MG63 (cell line): Measurements from ENCODE around the gene IFITM1. TPM values are rescaled to one million over a fixed set of nuclear protein-coding genes. Genes with fewer than 3 reads are reported as not detected.
"Not testable (repeated sequence)": the region's sequence is repeated elsewhere in the genome, so short reads cannot be mapped to it uniquely, and the experiment has no call there.

Source experiments
- DNase-seq: peaks from one replicate; pipeline ENCODE4 v3.0.0-alpha.2; 2020
- H3K27me3 ChIP-seq: fragments of 250-450 bp; sonication (Bioruptor Pico); 2 replicates; pipeline ENCODE4 v1.5.1; 2020; ENCODE audit warnings: mild to moderate bottlenecking, moderate library complexity
- H3K36me3 ChIP-seq: fragments of 250-450 bp; sonication (Bioruptor Pico); 2 replicates; pipeline ENCODE4 v1.5.1; 2020; ENCODE audit warnings: mild to moderate bottlenecking, moderate library complexity
- H3K4me3 ChIP-seq: fragments of 250-450 bp; sonication (Bioruptor Pico); 2 replicates; pipeline ENCODE4 v1.5.1; 2020; ENCODE audit warnings: mild to moderate bottlenecking, moderate library complexity
- H3K9me3 ChIP-seq: fragments of 250-450 bp; sonication (Bioruptor Pico); 2 replicates; pipeline ENCODE4 v1.5.1; 2020; ENCODE audit warnings: mild to moderate bottlenecking, moderate library complexity
- total RNA-seq: library from RNA; depleted of rRNA; stranded (reverse); fragments of >200 nt; shearing (Covaris generic); gene quantifications from 2 replicates; pipeline ENCODE4 v1.2.3, GENCODE V29; 2014; ENCODE audit warnings: low replicate concordance

Gene IFITM1
- total RNA-seq, 1 experiment from 2014 or later = 62.6 TPM

DNA sequence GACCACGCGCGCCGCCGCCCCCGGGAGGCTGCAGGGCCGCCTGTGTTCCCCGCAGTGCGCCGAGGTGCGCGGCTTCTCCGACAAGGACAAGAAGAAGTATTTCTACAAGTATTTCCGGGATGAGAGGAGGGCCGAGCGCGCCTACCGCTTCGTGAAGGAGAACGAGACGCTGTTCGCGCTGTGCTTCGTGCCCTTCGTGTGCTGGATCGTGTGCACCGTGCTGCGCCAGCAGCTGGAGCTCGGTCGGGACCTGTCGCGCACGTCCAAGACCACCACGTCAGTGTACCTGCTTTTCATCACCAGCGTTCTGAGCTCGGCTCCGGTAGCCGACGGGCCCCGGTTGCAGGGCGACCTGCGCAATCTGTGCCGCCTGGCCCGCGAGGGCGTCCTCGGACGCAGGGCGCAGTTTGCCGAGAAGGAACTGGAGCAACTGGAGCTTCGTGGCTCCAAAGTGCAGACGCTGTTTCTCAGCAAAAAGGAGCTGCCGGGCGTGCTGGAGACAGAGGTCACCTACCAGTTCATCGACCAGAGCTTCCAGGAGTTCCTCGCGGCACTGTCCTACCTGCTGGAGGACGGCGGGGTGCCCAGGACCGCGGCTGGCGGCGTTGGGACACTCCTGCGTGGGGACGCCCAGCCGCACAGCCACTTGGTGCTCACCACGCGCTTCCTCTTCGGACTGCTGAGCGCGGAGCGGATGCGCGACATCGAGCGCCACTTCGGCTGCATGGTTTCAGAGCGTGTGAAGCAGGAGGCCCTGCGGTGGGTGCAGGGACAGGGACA is 32.9 kb upstream of the IFITM1 start:
- Histone ChIP-seq H3K9me3 (peaks cover 5% of the 10 kb centered on the region; the same call in 1 of the 2 replicates), H3K4me3 (no peak overlapping the region), H3K27me3 (peaks cover 33% of the 10 kb centered on the region), H3K36me3 (no peaks in the 10 kb centered on the region)
- DNase-seq = no peak

GRCh38 chr11:281486-282161 is 32.2 kb upstream of the IFITM1 start:
- Histone ChIP-seq H3K9me3 (no peaks in the 10 kb centered on the region), H3K27me3 (peaks cover 33% of the 10 kb centered on the region), H3K36me3 (no peaks in the 10 kb centered on the region), H3K4me3 (no peak overlapping the region)
- DNase-seq = no peak

DNA sequence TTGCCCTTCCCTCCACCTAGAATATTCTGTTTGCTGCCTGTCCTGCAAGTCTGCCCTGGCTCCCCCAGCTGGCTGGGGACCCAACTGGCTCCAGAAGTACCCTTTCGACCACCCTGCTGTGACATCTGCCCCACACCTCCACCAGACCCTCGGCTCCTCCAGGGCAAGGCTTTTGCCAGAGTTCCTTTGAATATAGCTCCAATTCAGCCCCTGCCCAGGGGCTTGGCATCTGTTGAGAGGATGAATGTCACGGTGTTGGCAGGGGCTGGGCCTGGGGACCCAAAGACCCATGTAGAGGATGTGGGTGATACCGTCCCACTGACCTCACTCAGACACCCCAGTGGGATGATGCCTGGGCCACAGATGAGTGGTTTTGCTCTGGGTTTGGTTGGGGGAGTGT is 31.7 kb upstream of the IFITM1 start:
- no peak for DNase-seq
- H3K27me3 ChIP-seq = peaks cover 33% of the 10 kb centered on the region
- no peaks in the 10 kb centered on the region for H3K9me3 ChIP-seq

GRCh38 chr11:282630-283360 is 31.0 kb upstream of the IFITM1 start:
- Histone ChIP-seq H3K4me3 (no peak overlapping the region), H3K36me3 (no peaks in the 10 kb centered on the region), H3K9me3 (no peaks in the 10 kb centered on the region), H3K27me3 (peaks cover 33% of the 10 kb centered on the region)
- no peak for DNase-seq

More for the DNA sequence above, 31.7 kb upstream of the IFITM1 start:
- H3K4me3 ChIP-seq = no peak overlapping the region
- no peaks in the 10 kb centered on the region for H3K36me3 ChIP-seq

DNA sequence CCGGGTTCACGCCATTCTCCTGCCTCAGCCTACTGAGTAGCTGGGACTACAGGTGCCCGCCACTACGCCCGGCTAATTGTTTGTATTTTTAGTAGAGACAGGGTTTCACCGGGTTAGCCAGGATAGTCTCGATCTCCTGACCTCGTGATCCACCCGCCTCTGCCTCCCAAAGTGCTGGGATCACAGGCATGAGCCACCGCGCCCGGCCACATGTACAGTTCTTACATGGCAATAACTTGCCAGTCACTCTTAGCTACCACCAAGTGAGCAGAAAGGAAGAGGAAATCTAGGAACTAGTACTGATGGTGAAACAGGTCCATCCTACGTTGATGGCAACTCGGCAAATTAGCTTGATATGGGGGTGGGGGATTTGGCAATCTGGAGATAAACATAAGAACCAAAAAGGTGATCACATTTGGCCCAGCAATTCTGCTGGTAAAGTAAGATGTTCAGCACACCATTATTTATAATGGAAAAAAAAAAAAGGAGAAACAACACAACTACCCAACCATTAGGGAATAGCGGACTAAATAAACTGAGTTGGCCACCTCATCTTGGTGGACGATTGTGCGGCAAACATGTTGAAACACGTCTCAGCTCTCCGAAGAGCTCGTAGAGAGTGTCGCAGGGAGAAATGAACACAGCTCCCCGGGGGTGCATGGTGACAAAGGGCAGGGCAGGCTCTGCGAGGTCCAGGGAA is 30.3 kb upstream of the IFITM1 start:
- no peak for DNase-seq
- Histone ChIP-seq H3K4me3 (no peak overlapping the region), H3K36me3 (no peaks in the 10 kb centered on the region), H3K27me3 (peaks cover 38% of the 10 kb centered on the region), H3K9me3 (no peaks in the 10 kb centered on the region)

DNA sequence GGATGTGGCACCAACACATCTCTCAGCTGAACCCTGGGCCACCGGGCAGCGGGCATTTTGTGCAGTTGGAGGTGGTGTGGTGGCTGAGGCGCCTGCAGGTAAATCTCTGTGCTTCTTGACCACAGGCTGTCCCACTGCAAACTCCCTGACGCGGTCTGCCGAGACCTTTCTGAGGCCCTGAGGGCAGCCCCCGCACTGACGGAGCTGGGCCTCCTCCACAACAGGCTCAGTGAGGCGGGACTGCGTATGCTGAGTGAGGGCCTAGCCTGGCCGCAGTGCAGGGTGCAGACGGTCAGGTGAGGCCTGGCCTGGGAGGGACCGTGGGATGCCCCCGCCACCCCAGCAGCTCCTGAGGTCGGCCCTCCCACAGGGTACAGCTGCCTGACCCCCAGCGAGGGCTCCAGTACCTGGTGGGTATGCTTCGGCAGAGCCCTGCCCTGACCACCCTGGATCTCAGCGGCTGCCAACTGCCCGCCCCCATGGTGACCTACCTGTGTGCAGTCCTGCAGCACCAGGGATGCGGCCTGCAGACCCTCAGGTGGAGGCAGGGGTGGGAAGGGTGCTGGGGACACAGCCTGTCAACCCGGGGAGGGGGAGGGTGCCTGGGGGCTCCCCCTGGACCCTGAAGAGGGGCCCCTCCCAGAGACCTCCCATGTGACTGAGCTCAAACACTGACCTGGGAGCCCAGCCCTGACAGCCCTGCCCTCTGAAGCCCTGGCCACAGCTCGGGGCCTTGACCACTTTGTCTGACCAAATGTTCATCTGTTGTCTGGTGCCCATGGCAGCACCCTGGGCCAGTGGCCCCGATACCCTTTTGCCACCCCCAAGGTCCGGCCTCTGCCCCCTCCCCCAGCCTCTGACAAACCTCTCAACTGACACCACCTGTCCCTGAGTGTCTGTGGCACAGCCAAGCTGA is 29.5 kb upstream of the IFITM1 start:
- H3K4me3 ChIP-seq = no peak overlapping the region
- DNase-seq = no peak
- peaks cover 35% of the 10 kb centered on the region for H3K27me3 ChIP-seq
- H3K9me3 ChIP-seq = no peaks in the 10 kb centered on the region
- H3K36me3 ChIP-seq = no peaks in the 10 kb centered on the region

DNA sequence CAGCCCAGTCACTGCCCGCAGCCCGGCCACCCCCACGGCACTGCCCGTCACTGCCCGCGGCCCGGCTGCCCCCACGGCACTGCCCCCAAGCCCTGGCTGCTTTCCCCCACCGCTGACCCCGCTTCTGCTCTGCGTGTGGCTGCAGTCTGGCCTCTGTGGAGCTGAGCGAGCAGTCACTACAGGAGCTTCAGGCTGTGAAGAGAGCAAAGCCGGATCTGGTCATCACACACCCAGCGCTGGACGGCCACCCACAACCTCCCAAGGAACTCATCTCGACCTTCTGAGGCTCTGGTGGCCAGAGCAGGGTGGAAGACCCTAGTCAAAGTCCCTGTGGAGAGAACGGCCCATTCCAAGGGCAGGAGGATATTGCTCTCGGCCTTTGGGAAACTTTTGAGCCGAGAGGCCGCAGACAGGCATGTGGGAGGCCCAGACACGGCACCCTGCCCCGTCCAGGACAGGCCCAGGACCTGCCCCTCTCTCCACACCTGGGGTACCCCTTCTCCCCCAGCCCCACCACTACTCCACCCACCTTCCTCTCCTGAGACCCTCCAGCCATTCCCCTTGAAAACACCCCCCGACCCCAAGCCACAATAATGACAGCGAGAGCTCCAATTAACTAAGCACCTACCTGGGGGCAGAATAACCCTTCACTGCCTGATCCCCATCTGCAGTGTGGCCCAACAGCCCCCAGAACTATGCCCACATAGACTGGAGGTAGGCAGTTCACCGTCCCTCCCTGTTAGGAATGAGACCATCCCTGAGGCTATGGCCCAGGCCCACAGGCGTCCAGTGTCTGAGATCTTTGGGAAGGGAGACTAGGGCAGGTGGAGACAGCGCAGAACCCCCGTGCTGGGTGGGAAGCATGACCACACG is 28.6 kb upstream of the IFITM1 start:
- Histone ChIP-seq H3K9me3 (no peaks in the 10 kb centered on the region), H3K36me3 (no peaks in the 10 kb centered on the region), H3K27me3 (peaks cover 26% of the 10 kb centered on the region), H3K4me3 (no peak overlapping the region)
- no peak for DNase-seq

DNA sequence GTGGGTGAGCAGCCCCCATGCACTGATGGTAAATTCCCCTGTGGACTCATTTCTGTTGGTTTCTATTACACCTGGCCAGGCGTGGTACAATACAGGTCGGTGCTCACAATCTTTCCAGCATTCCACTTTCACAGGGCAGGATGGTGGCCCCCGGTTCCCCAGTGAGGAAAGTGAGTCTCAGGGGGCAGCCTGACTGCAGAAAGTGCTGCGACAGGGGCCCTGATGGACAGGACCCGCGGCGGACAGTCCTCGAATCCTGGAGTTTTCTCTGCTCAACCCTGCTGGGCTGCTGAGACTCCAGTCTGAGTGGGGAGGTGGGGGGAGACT is 28.0 kb upstream of the IFITM1 start:
- Histone ChIP-seq H3K36me3 (no peaks in the 10 kb centered on the region), H3K4me3 (no peak overlapping the region), H3K9me3 (no peaks in the 10 kb centered on the region), H3K27me3 (peaks cover 20% of the 10 kb centered on the region)
- no peak for DNase-seq

GRCh38 chr11:286977-287820 is 26.6 kb upstream of the IFITM1 start:
- H3K27me3 ChIP-seq, H3K9me3 ChIP-seq, DNase-seq, H3K36me3 ChIP-seq, H3K4me3 ChIP-seq: not testable (repeated sequence)

DNA sequence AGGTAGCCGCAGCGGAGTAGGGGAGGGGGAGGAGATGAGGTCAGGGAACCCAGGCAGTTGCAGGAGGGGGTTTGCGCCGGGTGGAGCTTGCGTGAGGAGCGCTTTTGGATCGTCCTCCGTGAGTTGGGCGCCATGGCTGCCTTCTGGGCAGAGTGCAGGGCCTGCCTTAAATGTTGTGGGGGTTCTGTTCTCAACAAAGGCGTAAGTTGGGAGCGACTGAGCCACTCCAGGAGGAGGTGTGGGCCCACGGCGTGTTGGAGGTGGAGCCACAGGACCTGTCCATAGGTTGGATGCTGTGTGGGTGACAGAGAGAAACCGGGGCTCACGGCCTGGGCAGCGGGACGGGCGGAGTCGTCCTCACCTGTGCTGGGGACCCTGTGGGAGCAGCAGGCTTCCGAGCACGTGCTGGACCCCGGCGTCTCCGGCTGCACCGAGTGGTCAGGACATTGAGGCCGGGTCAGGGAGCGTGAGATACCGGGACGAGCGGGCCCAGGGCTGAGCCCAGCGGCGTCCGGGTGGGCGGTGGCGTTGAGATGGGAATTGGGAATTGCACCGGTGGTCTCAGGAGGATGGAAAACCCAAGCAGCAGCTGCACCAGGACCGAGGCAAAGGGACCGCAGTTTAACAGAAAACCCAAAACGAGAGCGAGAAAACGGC is 25.9 kb upstream of the IFITM1 start:
- no peaks in the 10 kb centered on the region for H3K9me3 ChIP-seq
- DNase-seq = no peak
- no peaks in the 10 kb centered on the region for H3K36me3 ChIP-seq
- H3K27me3 ChIP-seq = peaks cover 5% of the 10 kb centered on the region
- peak overlapping the region; percentile 48 for H3K4me3 ChIP-seq

DNA sequence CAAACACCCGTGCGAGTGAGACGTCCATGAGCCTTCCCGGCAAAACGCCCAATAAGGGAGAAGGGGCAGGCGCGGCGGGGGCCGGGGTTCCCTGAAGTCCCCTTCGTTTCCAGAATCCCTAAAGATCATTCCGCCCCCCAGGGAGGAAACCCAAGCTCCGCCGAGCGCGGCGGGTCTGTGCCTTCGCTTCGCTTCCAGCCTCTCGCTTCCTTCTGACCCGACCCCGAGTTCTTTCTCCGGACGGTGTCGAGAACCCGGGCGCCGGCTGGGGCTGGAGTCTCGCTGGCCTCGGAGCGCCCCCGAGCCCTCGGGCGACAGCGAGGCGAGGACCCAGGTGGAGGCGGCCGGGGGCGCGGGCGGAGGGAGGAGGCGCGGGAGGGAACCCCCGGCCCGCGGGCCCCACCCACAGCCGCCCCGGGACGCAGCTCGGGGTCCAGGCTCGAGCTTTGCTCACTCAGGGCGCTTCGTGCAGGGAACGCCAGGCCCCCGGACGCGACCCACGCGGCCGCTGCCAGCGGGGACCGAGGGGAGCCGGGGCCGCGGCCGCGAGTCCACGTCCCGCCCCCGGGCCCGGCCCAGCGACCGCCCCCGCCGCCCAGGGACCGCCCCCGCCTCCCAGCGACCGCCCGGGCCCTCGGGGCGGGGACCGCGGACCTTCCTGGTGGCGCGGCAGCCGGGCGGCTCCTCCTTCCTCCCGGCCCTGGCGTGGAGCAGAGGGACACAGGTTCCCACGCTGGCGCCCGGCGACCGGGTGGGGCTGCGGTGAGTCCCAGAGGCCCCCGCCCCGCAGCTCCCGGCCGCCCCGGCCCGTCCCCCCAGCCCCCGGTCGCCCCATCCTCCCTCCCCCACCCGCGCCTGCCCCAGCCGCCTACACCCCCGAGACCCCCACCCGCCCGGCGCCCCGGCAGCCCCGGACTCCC is 25.1 kb upstream of the IFITM1 start, which contains the start of gene PGGHG:
Gene PGGHG, plus strand, starts transcription at position 649 of the 920 bp plus-strand sequence. CDS start 691 bp downstream, outside the sequence.
- H3K27me3 ChIP-seq = peaks cover 5% of the 10 kb centered on the region
- peak; percentile 70 for DNase-seq
- H3K36me3 ChIP-seq = no peaks in the 10 kb centered on the region
- H3K9me3 ChIP-seq = no peaks in the 10 kb centered on the region
- peak within 1 kb of the TSS; percentile 48 for H3K4me3 ChIP-seq

DNA sequence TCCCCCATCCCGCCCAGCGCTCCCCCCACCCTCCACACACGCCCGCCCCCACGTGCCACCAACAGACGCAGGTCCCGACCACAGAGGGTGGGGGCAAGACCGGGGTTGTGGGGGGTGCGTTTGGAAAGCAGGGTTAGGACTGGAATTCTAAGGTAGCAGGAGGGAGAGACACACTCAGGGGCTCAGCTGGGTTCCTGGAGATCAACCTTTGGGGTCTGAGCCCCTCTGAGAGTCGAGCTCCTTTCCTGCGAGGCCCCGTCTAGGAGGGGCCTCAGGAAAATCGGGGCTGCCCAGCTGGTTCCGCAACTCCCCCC is 24.5 kb upstream of the IFITM1 start:
- Histone ChIP-seq H3K36me3 (no peaks in the 10 kb centered on the region), H3K4me3 (peak overlapping the region; percentile 22; the same call in 1 of the 2 replicates), H3K27me3 (peaks cover 5% of the 10 kb centered on the region), H3K9me3 (no peaks in the 10 kb centered on the region)
- no peak for DNase-seq
